ENCODE data around the gene MCEMP1.

MCEMP1 gene

DNA sequence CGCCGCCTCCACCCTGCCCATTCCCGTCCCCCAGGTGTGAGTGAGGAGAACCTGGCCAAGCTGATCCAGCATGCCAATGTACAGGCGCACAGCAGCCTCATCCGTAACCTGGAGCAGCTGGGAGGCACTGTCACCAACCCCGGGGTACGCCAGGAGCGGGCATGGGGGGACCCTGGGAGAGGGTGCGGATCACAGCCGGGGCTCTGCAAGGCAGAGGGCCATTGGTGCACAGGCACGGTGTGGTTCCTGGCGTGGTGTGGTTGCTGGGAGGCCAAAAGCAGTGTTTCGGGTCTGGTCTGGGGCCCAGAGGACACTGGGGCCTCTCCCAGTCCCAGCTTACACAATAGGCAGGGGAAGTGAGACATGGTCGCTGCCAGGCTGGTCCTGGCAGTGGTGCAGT, 31.7 kb upstream of the MCEMP1 start:
- no peak overlapping the region for H3K4me3 ChIP-seq (ENCODE audit: low read depth, low read length)
- TF ChIP-seq, protein P1, sequence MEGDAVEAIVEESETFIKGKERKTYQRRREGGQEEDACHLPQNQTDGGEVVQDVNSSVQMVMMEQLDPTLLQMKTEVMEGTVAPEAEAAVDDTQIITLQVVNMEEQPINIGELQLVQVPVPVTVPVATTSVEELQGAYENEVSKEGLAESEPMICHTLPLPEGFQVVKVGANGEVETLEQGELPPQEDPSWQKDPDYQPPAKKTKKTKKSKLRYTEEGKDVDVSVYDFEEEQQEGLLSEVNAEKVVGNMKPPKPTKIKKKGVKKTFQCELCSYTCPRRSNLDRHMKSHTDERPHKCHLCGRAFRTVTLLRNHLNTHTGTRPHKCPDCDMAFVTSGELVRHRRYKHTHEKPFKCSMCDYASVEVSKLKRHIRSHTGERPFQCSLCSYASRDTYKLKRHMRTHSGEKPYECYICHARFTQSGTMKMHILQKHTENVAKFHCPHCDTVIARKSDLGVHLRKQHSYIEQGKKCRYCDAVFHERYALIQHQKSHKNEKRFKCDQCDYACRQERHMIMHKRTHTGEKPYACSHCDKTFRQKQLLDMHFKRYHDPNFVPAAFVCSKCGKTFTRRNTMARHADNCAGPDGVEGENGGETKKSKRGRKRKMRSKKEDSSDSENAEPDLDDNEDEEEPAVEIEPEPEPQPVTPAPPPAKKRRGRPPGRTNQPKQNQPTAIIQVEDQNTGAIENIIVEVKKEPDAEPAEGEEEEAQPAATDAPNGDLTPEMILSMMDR (IDR thresholded peaks at IDR 0.05; ENCODE audit: low read depth, low read length) = no peak

DNA sequence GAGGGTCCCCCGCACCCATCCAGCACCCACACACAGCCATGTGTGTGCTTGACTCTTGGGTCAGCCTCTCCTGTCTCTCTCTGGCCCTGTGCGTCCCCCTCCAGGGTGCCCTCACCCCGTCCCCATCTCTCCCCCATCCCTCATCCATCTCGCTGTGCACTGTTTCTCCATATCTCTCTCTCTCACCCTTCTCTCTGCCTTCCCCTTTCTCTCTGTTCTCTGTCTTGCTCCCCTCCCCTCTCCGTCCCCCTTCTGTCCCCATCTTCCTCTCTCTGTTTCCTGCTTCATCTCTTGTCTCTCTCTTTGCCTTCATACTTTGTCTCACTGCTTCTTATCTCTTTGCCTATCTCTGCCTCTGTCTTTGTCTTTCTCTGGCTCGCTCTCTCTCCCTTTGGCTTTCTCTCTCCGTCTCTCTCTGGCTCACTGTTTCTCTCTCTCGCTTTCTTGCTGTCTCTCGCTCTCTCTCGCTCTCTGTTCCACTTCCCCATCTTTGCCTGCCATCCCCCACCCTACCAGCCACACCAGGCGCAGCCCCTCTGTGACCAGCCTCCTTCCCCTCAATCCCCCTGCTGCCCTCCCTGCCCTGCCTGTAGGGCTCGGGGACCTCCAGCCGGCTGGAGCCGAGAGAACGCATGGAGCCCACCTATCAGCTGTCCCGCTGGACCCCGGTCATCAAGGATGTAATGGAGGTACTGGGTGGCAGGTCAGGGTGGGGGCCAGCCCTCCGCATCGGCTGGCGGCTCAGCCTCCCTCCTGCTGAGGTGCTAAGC, 31.0 kb upstream of the MCEMP1 start:
- TF ChIP-seq, protein P1 (IDR thresholded peaks at IDR 0.05; ENCODE audit: low read depth, low read length) = no peak
- H3K4me3 ChIP-seq (ENCODE audit: low read depth, low read length) = no peak overlapping the region

GRCh38 chr19:7646426-7646700, 30.5 kb upstream of the MCEMP1 start:
- no peak overlapping the region for H3K4me3 ChIP-seq (ENCODE audit: low read depth, low read length)
- TF ChIP-seq, protein P1 (IDR thresholded peaks at IDR 0.05; ENCODE audit: low read depth, low read length) = no peak

DNA sequence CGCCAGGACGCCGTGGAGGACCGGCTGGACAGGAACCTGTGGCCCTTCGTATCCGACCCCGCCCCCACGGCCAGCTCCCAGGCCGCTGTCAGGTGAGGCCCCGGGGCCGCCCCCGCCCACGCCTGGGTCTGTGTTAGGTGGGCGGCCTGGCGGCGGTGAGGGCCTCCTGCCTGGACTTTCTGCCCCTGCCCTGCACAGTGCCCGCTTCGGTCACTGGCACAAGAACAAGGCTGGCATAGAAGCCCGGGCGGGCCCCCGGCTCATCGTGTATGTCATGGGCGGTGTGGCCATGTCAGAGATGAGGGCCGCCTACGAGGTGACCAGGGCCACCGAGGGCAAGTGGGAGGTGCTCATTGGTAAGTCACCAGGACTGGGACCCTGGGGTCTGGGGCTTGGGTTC, 29.7 kb upstream of the MCEMP1 start:
- H3K4me3 ChIP-seq (ENCODE audit: low read depth, low read length) = no peak overlapping the region
- TF ChIP-seq, protein P1 (IDR thresholded peaks at IDR 0.05; ENCODE audit: low read depth, low read length) = no peak

- H3K4me3 ChIP-seq (ENCODE audit: low read depth, low read length) = no peak overlapping the region
- TF ChIP-seq, protein P1 (IDR thresholded peaks at IDR 0.05; ENCODE audit: low read depth, low read length) = no peak
Observed at GRCh38 chr19:7648265-7649014, 28.4 kb upstream of the MCEMP1 start.

DNA sequence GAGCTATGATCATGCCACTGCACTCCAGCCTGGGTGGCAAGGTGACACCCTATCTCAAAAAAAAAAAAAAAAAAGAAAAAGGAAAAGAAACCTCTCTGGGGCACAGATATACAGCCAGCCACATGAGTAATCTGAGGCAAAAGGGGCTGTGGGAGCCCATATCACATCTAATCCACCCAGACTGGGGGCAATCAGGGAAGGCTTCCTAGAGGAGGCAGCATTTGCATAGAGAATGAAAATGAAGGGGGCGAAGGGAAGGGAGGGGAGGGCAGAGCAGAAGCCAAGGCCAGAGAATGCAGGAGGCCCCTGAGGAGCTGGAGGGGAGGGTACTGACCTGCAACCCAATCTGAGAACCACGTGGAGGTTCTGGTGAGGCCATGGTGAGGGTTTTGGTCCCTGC, 26.7 kb upstream of the MCEMP1 start:
- H3K4me3 ChIP-seq (ENCODE audit: low read depth, low read length) = no peak overlapping the region
- TF ChIP-seq, protein P1 (IDR thresholded peaks at IDR 0.05; ENCODE audit: low read depth, low read length) = no peak

- H3K4me3 ChIP-seq (ENCODE audit: low read depth, low read length) = peak overlapping the region; percentile 38
Observed at GRCh38 chr19:7652061-7652641, 24.7 kb upstream of the MCEMP1 start.

More at GRCh38 chr19:7652061-7652641, 24.7 kb upstream of the MCEMP1 start:
- TF ChIP-seq, protein P1 (IDR thresholded peaks at IDR 0.05; ENCODE audit: low read depth, low read length) = peak; percentile 95
